Brain microvascular endothelial cell (primary cell): Measurements from ENCODE around the gene BTN3A1.
"Not testable (repeated sequence)": the region's sequence is repeated elsewhere in the genome, so short reads cannot be mapped to it uniquely, and the experiment has no call there.

Experiments
- DNase-seq: peaks from one replicate; pipeline ENCODE4 v3.0.0-alpha.2; 2020
- H3K27ac ChIP-seq: fragments of 250-450 bp; sonication (Bioruptor Pico); 2 replicates; pipeline ENCODE4 v1.5.1; 2020; ENCODE audit warnings: mild to moderate bottlenecking, moderate library complexity
- H3K27me3 ChIP-seq: fragments of 250-450 bp; sonication (Bioruptor Pico); replicated peaks from 2 replicates; pipeline ENCODE4 v1.5.1; 2020; ENCODE audit warnings: mild to moderate bottlenecking
- H3K36me3 ChIP-seq: fragments of 250-450 bp; sonication (Bioruptor Pico); replicated peaks from 2 replicates; pipeline ENCODE4 v1.5.1; 2020; ENCODE audit warnings: mild to moderate bottlenecking
- H3K4me3 ChIP-seq: 2 replicates; pipeline ENCODE4 v1.5.1; 2011; ENCODE audit warnings: low read depth, mild to moderate bottlenecking, control low read depth, low read length, moderate library complexity
- in situ Hi-C: cut with HindIII; loops from 2 replicates; pipeline ENCODE4 v1.10.0; 2017; ENCODE audit warnings: low sequenced_read_pairs, low pct_ligation_motif_present
- TF ChIP-seq, protein P1 (sequence below): IDR thresholded peaks from 2 replicates; pipeline ENCODE4 v1.5.1; 2011; ENCODE audit warnings: low read depth, mild to moderate bottlenecking, moderate library complexity, low read length, control low read depth, inconsistent platforms; ENCODE audit errors: missing control alignments

Gene BTN3A1

DNA sequence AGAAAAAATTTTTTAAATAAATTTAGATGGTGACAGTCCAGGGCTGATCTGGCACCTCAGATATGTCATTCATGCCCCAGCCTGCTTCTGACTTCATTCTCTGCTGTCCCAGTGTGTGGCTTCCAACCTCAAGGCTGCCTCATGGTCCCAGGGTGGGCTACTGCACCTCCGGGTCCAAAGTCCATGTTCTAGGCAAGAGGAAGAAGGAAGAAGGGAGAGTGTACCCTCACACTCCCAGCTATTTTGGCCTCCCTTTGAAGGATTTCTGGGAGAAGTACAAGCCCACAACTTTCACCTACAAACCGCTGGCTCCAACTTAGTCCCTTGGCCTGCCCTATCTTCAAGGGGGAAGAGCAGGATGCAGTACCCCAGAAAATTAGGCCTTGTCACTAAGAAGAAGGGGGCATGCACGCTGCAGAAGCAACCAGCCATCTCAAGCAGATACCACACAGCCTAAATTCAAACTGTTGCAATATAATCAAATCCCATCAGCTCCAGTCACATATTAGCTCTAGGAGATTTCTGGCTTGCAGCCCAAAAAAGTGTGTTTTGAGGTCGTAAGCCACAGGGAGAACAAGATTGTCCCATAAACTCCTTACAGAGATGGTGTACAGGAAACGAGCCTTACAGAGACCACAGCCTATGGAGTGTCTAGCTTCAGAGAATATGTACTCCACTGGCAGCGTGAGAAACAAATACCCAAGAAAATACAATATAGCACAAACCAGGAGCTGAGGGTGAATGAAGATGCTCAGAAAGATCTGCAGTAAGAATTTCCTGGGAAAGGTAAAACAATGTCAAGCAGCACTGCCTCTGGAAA lies 38.0 kb upstream of the BTN3A1 start:
- DNase-seq, result peak; percentile 24
- TF ChIP-seq, protein P1, sequence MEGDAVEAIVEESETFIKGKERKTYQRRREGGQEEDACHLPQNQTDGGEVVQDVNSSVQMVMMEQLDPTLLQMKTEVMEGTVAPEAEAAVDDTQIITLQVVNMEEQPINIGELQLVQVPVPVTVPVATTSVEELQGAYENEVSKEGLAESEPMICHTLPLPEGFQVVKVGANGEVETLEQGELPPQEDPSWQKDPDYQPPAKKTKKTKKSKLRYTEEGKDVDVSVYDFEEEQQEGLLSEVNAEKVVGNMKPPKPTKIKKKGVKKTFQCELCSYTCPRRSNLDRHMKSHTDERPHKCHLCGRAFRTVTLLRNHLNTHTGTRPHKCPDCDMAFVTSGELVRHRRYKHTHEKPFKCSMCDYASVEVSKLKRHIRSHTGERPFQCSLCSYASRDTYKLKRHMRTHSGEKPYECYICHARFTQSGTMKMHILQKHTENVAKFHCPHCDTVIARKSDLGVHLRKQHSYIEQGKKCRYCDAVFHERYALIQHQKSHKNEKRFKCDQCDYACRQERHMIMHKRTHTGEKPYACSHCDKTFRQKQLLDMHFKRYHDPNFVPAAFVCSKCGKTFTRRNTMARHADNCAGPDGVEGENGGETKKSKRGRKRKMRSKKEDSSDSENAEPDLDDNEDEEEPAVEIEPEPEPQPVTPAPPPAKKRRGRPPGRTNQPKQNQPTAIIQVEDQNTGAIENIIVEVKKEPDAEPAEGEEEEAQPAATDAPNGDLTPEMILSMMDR, result no peak
- in situ Hi-C loops, result no loop called here
- H3K27ac ChIP-seq, result peak overlapping the region; percentile 88
- H3K36me3 ChIP-seq, result peaks cover 1% of the 10 kb centered on the region
- H3K27me3 ChIP-seq, result no peaks in the 10 kb centered on the region
- H3K4me3 ChIP-seq, result peak overlapping the region; percentile 77

DNA sequence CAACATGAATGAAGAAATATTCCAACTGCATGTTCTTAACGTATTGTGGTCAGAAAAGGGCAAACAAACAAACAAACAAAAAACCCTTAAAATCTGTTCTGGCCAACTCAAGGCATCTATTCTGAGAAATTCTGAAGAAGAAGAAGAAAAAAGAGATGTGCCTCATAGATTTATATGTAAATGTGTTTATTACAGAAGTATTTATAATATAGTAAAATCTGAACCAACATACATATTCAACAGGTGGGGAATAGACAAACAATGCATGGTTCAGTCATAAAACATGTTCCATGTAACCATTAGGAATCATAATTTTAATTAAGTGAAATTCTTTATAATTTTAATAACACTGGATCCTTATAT lies 36.5 kb upstream of the BTN3A1 start:
- peak overlapping the region; percentile 77 for H3K4me3 ChIP-seq
- in situ Hi-C loops, result no loop called here
- H3K27ac ChIP-seq, result peak overlapping the region; percentile 88
- H3K27me3 ChIP-seq, result no peaks in the 10 kb centered on the region
- H3K36me3 ChIP-seq, result peaks cover 6% of the 10 kb centered on the region
- TF ChIP-seq, protein P1, result no peak
- no peak for DNase-seq

DNA sequence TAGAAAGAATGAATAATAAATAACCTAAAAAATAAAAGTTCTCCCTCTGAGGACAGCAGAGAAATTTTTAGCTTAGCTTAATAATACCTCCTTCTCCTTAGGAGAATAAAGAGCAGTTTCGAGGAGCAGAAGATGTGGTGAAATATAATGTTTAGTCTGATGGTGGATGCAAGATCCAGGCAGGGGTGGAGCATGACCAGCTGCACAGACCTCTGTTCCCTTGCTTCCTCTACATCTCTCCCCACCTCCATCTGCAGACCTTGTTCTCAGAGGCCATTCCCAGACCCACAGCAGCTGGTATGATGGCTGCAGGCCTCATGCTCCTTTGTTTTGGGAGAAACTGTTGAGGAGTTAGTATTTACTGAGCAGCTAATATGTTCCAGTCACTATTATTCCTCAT lies 35.6 kb upstream of the BTN3A1 start:
- Histone ChIP-seq H3K4me3 (no peak overlapping the region), H3K27me3 (no peaks in the 10 kb centered on the region), H3K27ac (no peak overlapping the region), H3K36me3 (peaks cover 6% of the 10 kb centered on the region)
- in situ Hi-C loops, result no loop called here
- no peak for DNase-seq
- TF ChIP-seq, protein P1, result no peak

DNA sequence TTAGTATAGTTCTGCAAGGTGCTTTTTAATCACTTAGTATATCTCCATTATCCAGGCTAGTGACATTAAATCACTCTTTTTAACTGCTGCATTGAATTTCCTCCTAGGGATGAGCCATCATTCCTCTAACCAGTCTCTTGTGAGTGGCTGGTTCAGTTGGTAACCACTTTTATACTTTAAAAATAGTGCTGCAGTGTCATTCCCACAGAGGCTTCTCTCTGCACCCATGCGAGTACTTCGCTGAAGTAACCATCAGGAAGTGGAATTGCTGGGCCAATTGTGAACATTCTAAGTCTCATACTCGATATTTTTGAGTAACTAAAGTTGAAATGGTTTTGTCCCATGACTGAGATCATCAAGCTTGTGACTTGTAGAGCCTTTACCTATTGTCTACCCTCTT lies 35.0 kb upstream of the BTN3A1 start:
- TF ChIP-seq, protein P1, result no peak
- in situ Hi-C loops, result no loop called here
- Histone ChIP-seq H3K4me3 (no peak overlapping the region), H3K36me3 (peaks cover 6% of the 10 kb centered on the region), H3K27me3 (no peaks in the 10 kb centered on the region), H3K27ac (no peak overlapping the region)
- DNase-seq, result no peak

DNA sequence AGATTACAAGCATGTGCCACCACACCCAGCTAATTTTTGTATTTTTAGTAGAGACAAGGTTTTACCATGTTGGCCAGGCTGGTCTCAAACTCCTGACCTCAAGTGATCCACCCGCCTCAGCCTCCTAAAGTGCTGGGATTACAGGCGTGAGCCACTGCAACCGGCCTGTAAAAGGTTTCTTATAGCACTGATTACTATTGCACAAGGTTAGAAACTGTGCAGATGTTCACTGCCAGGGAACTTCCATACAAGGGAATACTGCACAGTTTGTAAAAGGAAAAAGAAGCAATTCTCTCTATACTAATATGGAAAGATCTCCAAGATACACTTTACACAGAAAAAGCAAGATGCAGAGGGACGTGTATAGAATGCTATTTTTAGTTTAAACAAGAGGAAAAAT lies 30.3 kb upstream of the BTN3A1 start:
- H3K27ac ChIP-seq, DNase-seq, H3K27me3 ChIP-seq, in situ Hi-C loops, H3K4me3 ChIP-seq: not testable (repeated sequence)
- H3K36me3 ChIP-seq, result peaks cover 28% of the 10 kb centered on the region

DNA sequence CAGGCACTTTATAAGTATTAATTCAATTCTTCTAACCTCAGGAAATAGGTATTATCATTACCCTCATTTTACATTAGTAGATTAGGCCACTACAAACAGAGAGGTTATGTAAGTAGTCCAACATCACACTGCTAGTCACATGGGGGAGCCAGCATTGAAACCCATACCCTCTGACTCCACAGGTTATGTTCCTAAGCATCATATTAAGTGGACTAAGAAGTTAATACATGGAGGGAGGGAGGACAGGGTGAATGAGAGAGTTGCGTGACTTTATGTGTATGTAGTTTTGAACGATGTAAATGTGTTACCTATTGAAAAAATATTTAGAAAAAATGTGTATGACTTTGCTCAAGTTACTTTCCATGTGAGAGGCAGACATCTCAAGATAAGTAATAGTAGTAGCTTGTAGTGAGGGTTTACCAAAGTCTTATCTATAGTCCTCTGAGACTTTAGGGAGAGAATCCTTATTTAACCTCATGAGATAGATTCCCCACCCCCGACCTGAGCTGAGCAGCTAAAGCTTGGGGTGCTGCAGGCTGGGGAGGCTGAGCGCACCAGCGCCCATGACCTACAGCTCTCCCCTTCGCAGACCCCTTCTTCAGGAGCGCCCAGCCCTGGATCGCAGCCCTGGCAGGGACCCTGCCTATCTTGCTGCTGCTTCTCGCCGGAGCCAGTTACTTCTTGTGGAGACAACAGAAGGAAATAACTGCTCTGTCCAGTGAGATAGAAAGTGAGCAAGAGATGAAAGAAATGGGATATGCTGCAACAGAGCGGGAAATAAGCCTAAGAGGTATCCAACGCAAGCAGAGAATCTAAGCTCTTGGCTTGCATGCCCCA lies 29.5 kb upstream of the BTN3A1 start:
- Histone ChIP-seq H3K27ac (no peak overlapping the region), H3K27me3 (no peaks in the 10 kb centered on the region), H3K36me3 (peaks cover 28% of the 10 kb centered on the region), H3K4me3 (no peak overlapping the region)
- TF ChIP-seq, protein P1, result no peak
- in situ Hi-C loops, result no loop called here
- DNase-seq, result no peak
